HG03095 (cell line): Measurements from ENCODE around the gene MFSD2B.
"Not testable (repeated sequence)": the region's sequence is repeated elsewhere in the genome, so short reads cannot be mapped to it uniquely, and the experiment has no call there.

ENCODE experiments used
- ATAC-seq: cut with Tn5 transposase; IDR thresholded peaks from one replicate; pipeline ENCODE4 v1.9.1; 2021; ENCODE audit warnings: moderate library complexity; ENCODE audit not compliant: unreplicated experiment

The MFSD2B gene, protein sequence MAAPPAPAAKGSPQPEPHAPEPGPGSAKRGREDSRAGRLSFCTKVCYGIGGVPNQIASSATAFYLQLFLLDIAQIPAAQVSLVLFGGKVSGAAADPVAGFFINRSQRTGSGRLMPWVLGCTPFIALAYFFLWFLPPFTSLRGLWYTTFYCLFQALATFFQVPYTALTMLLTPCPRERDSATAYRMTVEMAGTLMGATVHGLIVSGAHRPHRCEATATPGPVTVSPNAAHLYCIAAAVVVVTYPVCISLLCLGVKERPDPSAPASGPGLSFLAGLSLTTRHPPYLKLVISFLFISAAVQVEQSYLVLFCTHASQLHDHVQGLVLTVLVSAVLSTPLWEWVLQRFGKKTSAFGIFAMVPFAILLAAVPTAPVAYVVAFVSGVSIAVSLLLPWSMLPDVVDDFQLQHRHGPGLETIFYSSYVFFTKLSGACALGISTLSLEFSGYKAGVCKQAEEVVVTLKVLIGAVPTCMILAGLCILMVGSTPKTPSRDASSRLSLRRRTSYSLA

DNA sequence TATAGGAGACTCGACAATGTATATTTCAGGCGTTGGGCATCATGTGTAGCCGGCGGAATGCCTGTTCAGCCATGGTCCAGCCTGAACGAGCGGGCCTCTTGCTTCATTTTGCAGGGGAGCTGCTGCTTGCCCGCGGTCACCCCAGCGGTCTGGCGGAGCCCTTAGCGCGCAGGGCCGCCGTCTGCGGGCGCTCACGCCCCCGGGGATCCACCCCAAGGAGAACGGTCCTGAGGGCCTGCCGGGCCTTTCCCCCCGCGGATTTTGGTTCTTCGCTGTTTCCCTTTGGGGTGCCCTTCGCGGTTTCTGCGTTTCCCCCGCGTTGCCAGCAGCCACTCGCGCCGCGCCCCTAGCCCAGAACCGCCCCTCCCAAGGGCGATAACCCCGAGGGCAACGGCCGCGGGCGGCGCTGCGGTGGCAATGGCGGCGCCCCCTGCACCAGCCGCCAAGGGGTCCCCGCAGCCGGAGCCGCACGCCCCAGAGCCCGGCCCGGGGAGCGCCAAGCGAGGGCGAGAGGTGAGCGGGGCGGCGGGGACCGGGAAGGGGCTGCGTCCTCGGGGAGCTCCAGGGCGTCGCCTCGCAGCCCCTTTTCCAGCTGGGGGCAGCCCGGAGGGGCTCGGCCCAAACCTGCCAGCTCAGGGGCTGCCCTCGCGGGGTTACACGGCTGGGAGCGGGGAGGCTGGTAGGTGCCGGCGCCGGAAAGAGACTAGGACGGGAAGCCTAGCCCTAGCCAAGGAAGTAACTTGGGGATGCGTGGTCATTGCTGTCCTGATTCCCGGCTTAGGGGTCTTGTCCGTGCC is at the start of gene MFSD2B:
Gene MFSD2B, plus strand, starts transcription at position 406 of the 797 bp plus-strand sequence. Its CDS starts 12 bp downstream, at position 418.
- no peak for ATAC-seq

DNA sequence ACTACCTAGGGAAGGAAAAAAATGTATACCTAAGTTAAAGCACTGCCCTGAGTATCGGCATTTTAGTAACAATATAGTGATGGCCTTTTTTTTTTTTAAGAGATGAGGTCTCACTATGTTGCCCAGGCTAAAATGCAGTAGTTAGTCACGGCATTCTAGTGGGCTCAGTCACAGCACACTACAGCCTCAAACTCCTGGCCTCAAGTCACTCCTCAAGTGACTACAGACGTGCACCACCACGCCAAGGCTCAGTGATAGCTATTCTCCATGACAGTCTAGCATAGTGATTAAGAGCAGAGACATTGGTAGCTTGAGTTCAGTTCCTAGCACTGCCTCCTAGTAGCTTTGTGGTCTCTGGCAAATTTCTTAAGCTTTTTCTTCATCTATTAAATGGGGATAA is 42.0 kb upstream of the MFSD2B start:
- no peak for ATAC-seq

DNA sequence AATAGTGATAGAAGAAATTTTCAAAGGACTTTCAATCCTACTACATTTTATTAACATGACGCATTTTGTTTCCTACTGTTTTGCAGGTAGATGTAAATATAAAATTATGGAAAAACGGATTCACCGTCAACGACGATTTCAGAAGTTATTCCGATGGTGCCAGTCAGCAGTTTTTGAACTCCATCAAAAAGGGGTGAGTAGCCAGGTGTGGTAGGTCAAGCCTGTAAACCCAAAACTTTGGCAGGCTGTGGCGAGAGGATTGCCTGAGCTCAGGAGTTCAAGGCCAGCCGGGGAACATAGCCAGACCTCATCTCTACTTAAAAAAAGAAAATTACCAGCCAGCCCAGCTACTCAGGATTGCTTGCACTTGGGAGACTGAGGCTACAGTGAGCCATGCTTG is 33.0 kb upstream of the MFSD2B start:
- ATAC-seq = no peak

DNA sequence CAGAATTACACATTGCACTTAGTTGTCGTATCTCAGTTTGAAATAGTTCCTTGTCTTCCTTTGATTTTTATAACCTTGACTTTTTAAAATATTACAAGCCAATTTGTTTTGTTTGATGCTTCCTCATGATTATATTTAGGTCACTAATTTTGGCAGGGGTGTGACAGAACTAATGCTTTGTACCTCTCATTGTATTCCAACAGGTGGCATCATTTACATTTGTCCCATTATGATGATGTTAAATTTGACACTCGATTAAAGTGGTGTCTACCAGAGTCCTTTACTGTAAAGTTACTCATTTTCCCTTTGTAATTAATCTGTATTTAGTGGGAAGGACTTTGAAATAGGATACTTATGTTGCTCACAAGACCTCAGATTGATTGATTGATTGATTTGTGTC is 21.5 kb upstream of the MFSD2B start:
- no peak for ATAC-seq

DNA sequence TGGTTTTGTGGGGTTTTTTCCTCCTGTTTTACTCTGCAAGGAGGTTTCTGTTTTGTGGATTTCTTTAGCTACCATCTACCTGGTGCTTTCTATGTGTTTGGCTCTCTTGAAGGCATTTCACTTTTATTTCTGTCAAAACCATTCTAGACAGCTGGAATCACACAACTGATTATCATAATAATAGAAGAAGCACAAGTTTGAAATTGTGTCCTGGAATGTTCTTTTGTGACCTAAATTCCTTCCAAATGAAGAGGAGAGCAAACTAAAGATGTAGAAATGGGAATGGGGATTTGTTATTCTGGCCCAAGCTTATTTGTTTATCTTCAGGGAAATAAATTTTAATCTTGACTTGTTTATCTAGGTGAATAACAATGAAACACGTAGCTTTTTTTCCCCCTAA is 17.0 kb upstream of the MFSD2B start:
- ATAC-seq = no peak

DNA sequence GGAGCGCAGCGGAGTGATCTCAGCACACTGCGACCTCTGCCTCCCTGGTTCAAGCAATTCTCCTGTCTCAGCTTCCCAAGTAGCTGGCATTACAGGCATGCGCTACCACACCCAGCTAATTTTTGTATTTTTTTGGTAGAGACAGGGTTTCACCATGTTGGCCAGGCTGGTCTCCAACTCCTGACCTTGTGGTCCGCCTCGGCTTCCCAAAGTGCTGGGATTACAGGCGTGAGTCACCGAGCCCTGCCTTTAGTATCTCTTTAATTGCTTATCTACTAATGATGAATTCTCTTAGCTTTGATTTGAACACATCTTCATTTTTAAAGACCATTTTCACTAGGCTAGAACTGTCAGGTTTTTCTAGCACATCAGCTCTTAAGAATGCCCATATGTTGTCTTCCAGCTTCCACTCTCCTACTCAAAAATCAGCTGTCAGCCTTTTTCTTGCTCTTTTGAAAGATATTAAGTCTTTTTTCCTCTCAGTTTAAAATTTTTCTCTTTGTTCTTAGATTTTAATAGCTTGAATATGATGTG is 16.1 kb upstream of the MFSD2B start:
- ATAC-seq = no peak

DNA sequence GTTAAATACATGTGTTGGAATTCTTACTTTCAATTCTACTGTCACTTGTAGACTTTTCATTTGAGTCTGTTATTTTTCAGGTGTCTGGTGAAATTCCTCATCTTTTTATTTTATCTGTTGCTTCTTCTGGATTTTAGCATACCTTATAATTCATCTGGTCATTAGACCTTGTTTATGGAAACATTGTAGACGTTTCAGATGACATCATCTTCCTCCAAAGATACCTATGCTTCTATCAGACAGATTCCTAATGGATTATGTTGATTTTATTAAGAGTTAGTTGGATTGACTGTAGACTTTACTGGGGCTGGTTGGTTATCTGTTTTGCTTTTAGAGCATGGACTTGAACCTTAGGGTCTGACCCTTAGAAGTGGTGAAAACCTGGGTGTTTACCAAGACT is 15.3 kb upstream of the MFSD2B start:
- ATAC-seq = no peak

DNA sequence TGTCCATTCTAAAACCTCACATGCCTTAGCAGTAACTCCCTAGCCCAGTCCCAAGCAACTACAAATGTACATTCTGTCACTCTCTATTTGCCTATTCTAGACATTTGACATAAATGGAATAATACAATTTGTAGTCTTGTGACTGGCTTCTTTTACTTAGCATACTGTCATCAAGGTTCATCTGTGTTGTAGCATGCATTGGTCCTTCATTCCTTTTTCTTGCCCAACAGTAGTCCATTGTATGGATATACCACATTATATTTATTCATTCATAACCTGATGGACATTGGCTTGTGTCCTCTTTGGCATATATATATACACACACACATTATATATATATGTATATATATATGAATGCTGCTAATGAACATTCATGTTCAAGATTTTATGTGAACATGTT is 2.2 kb upstream of the MFSD2B start:
- no peak for ATAC-seq

DNA sequence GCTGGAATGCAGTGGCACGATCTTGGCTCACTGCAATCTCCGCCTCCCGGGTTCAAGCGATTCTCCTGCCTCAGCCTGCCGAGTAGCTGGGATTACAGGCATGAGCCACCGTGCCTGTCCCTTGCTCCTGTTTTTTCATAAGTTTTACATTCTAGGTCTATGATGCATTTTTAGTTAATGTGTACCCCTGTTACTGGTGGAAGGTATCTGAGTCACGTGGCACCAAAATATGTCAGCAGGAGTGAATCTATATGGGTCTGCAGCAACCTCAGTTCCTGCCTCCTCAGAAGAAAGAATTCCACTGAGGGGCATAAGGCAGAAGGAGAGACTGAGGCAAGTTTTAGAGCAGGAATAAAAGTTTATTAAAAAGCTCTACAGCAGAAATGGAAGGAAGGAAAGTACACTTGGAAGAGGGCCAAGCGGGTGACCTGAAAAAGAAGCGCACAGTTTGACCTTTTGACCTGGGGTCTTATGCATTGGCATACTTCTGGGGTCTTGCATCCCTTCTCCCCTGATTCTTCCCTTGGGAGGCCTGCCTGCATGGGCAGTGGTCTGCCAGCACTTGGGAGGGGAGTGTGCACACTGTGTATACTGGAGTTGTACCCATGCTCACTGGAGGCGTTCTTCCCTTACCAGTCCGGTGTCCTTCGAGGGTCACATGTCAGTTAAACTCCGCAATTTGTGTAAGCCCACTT is 1.1 kb upstream of the MFSD2B start:
- ATAC-seq = no peak

DNA sequence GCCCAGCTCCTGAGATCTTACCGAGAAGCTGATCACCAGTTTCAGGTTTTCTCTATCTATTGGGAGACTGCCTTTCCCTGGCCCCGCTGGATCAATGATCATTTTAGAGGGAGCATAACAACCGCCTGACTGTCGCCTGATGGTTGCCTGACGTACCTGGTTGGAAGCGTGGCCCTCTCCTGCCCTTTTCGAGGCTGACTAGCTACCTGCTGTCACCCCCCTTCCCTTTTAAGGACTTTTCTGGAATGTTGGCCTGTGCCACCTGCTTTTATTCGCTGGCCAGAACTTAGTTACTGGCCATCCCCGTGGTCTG is 562 bp upstream of the MFSD2B start:
- ATAC-seq = no peak

DNA sequence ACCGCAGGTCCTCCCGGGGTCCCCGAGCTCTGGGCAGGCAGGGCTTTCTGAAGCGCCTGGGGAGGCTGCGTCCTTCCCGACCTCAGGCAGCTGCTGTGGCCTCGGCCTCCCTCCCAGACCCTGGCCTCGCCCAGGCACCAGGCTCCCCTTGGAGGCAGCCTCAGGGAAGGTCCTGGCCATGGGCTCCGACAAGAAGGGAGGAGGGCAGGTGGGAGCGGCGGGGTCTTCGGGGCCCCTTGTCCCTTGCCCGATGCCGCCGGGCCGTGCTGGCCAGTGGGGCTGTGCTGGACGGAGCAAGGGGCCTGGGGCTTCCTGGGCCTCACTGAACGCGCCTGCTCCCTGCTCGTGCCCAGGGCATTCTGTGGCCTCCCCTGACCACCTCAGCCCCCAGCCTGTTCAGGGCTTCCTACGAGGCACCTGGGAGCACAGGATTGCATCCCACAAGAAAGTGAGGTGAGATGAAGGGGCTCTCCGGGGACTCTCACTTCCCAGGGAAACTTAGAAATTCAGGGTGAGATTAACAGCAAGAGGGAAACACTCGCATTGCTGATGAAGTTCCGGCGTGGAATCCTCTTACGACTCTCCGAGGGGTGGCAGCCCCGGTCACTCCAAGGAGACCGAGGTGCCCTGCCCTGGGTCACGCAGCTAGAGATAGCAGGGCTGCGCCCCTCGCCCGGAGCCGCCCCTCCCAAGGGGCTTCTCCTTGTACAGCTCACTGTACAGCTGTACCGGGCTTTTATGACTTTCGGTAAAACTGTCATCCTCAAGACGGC is 778 bp downstream of the MFSD2B start:
- ATAC-seq = no peak

DNA sequence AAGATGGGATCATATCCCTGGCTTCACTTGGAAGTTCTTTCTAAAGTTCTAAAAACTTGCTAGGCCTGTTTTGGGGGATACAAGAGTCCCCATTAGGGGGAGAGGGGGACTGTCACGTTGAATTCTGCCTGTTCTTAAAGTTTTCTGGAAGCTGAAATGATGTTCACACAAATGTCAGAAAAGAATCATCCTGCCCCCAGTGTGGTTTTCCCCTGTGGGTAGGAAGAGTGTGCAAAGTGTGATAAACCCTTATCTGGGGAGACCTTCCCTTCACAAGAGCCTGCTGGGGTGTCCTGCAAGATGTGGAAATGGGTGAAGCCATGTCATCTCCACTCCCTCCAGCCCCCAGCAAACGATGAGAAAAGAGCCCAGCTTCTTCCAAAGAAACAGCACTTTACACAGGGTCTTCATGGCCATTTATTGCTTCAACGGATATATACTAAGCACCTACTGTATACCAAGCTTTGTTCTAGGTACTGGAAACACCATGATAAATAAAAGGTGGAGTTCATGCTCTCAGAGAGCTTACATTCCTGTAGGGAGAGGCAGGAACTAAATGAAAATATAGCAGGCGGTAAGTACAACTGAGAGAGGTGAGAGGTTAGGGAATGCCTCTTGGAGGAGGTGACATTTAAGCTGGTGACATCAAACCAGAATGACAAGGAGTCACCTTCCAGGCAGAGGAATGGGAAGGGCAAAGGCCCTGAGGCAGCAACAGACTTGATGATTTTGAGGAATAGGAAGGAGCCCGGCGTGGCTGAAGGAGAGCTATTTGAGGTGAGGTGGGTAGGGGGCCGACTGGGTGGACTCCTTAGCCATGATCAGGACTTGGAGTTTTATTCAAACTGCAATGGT is 1.6 kb downstream of the MFSD2B start:
- no peak for ATAC-seq

DNA sequence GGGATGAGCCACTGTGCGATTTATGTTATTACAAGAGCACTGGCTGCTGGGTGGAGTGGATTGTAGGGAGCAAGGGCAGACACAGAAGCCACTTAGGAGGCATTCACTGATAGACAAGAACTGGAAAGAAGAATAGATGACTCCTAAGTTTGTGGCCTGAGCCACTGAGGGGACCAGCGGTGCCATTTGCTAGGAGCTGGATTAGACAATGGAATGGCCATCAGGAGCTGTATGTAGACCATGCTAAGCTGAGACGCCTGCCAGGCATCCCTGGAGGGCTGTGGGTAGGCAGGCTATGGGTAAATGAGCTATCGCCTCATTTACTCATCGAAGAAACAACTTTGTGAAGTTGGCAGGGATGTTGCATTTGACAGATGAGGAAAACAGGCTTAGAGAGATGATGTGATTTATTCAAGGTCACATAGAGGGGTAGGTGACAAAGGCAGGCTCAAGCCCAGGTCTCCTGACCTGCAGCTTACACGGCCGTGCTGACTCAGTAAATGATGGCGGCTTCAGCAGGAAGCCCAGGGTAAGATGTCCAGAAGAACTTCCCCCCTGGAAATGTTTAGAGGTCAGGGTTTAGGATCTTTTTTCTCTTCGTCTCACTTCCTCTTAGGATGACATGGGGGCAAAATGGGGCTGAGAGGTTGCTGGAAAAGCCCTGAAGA is 2.8 kb downstream of the MFSD2B start:
- ATAC-seq = no peak

DNA sequence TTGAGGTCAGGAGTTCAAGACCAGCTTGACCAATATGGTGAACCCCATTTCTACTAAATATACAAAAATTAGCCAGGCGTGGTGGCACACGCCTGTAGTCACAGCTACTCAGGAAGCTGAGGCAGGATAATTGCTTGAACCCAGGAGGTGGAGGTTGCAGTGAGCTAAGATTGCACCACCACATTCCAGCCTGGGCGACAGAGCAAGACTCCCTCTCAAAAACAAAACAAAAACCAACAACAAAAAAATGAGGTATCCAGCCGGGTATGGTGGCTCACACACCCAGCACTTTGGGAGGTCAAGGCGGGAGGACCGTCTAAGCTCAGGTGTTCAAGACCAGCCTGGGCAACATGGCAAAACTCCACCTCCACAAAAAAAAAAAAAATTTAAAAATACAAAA is 5.0 kb downstream of the MFSD2B start:
- ATAC-seq = not testable (repeated sequence)

DNA sequence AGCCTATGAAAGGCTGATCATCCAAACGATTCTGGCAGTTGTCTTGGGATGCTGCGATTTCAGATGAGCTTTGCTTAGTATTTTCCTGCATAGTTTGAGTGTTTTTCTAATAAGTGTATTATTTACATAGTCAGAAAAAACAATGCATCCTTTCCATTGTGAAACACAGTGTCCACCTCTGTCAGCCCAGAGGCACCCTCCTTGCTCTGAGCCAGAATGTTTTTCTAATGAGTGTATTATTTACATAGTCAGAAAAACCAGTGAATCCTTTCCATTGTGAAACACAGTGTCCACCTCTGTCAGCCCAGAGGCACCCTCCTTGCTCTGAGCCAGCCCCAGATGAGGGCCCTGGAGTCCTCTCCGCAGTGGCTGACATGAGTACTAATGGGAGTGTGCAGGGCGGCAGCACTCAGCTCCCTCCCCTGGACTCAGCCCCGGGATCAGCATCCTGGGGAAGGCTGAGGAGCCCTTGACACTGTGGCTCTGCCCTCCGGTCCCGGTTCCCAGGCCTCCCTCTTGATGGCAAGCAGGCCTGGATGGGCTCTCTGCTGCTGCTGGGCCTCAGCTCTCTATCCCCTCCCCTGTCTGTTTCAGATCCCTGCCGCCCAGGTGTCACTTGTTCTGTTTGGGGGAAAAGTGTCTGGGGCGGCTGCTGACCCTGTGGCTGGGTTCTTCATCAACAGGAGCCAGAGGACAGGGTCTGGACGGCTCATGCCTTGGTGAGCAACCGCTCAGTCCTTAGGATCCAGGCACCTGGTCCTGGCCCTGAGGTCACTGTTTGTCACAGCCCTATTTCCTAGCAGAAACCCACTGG is 5.9 kb downstream of the MFSD2B start:
- no peak for ATAC-seq

DNA sequence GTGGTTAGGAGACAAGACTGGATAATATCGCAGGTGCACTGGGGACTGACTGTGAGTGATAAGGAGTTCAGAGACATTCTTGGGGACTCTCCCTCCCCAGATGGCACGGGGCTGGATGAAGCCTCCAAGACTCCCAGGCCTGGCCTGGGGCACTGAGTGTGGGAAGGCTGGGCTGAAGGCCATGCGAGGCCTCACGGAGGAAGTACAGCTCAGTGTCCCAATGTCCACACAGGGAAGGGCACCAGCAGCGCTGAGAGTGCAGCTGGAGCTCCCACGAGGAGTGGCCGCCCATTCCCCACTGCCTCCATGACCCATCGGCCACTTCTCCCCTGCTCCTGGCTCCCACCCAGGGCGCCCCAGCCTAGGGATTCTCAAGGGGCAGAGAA is 6.5 kb downstream of the MFSD2B start:
- ATAC-seq = no peak

DNA sequence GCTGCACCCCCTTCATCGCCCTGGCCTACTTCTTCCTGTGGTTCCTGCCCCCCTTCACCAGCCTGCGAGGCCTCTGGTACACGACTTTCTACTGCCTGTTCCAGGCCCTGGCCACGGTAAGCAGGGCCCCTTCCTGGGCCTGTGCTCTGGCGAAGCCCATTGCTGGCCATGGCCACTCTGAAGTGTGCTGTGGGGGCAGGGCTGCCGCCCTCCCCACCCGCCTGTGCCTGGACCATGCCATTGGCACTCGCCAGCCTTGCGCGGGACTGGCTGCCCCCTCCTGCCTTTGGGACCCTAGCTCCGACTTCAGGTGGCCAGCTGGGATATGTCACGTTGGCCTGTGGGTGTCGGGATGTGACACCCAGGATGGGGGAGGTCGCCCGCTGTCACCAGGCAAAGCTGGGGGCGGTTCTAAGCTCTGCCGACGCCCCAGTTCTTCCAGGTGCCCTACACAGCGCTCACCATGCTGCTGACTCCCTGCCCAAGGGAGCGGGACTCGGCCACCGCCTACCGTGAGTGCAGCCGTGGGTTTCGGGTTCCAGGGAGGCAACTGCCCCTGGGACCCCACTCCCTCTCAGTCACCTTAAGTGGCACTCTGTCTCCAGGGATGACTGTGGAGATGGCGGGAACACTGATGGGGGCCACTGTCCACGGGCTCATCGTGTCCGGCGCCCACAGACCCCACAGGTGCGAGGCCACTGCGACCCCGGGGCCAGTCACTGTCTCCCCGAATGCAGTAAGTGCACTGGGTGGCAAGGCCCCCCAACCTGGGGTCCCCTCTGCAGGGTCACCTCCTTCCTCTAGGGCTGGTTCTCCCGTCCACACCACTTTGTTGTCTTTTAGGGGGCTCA is 7.2 kb downstream of the MFSD2B start:
- no peak for ATAC-seq
